ENCODE results near the gene PLCB1.

- TF ChIP-seq POLR2A (IDR thresholded peaks at IDR 0.05; ENCODE audit: extremely low read depth, insufficient read length): no peak
- TF ChIP-seq, protein P1, sequence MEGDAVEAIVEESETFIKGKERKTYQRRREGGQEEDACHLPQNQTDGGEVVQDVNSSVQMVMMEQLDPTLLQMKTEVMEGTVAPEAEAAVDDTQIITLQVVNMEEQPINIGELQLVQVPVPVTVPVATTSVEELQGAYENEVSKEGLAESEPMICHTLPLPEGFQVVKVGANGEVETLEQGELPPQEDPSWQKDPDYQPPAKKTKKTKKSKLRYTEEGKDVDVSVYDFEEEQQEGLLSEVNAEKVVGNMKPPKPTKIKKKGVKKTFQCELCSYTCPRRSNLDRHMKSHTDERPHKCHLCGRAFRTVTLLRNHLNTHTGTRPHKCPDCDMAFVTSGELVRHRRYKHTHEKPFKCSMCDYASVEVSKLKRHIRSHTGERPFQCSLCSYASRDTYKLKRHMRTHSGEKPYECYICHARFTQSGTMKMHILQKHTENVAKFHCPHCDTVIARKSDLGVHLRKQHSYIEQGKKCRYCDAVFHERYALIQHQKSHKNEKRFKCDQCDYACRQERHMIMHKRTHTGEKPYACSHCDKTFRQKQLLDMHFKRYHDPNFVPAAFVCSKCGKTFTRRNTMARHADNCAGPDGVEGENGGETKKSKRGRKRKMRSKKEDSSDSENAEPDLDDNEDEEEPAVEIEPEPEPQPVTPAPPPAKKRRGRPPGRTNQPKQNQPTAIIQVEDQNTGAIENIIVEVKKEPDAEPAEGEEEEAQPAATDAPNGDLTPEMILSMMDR (IDR thresholded peaks at IDR 0.05; ENCODE audit: low read depth, low read length): no peak
- TF ChIP-seq, protein P2, sequence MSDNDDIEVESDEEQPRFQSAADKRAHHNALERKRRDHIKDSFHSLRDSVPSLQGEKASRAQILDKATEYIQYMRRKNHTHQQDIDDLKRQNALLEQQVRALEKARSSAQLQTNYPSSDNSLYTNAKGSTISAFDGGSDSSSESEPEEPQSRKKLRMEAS (IDR thresholded peaks at IDR 0.05; ENCODE audit: low read depth, low read length): no peak
These were observed 515.9 kb downstream of the PLCB1 start for GRCh38 chr20:8647961-8648441.
